AG04450 (cell line): ENCODE measurements around the gene WDTC1. TPM values are rescaled to one million over a fixed set of nuclear protein-coding genes. Genes with fewer than 3 reads are reported as not detected.
"Not testable (repeated sequence)": the region's sequence is repeated elsewhere in the genome, so short reads cannot be mapped to it uniquely, and the experiment has no call there.

Experiments used
- CTCF ChIA-PET: fragments of 300-600, 350-600 bp; formaldehyde crosslinking; extraction: SDS; loops from one replicate; lab custom pipeline; 2022; ENCODE audit warnings: antibody characterized with exemption, inconsistent platforms; lab: Charles Lee
- POLR2A ChIA-PET: fragments of 350-600 bp; formaldehyde crosslinking; extraction: SDS; loops from one replicate; lab custom pipeline; 2021; ENCODE audit warnings: antibody characterized with exemption, inconsistent platforms; lab: Yijun Ruan, JAX
- DNase-seq: peaks from one replicate; pipeline ENCODE4 v3.0.0-alpha.2; 2011; ENCODE audit warnings: low read depth, low spot score
- H3K27ac ChIP-seq: one replicate; pipeline ENCODE4 v1.5.1; 2012; ENCODE audit warnings: low read depth, low read length, control low read depth
- H3K27me3 ChIP-seq: one replicate; pipeline ENCODE4 v1.6.0; 2012; ENCODE audit warnings: low read length; ENCODE audit not compliant: control insufficient read depth, insufficient read depth
- H3K4me3 ChIP-seq: 2 replicates; pipeline ENCODE4 v1.5.1; 2011; ENCODE audit warnings: mild to moderate bottlenecking, low read depth, low read length, control low read depth
- H3K9me3 ChIP-seq: 2 replicates; pipeline ENCODE4 v1.5.1; 2012; ENCODE audit warnings: low read length; ENCODE audit not compliant: control insufficient read depth, insufficient read depth
- CTCF ChIP-seq: IDR thresholded peaks from 2 replicates; pipeline ENCODE4 v1.5.1; 2011; ENCODE audit warnings: low read depth, low read length, control low read depth, inconsistent platforms
- polyA minus RNA-seq: library from RNA; depleted of rRNA, polyadenylated mRNA; stranded (reverse); fragments of >200 nt; gene quantifications from 2 replicates; pipeline ENCODE4 v1.2.3, GENCODE V29; 2011; rRNA and poly(A)+ RNA removed
- polyA plus RNA-seq: library from polyadenylated mRNA; depleted of rRNA; stranded (reverse); fragments of >200 nt; gene quantifications from 2 replicates; pipeline ENCODE4 v1.2.3, GENCODE V29; 2011; rRNA removed

The WDTC1 gene
- 7.1 and 9.2 TPM in 2 replicates for polyA plus RNA-seq
- 10.3 and 14.3 TPM in 2 replicates for polyA minus RNA-seq

- H3K27me3 ChIP-seq, result no peaks in the 10 kb centered on the region
- ChIA-PET CTCF (interaction anchor here (0.6 to 1.5 kb wide), 4 partner anchors 38 to 182 kb away, joined by 3 to 4 read pairs (median 3); no protein-coding TSS in a partner anchor), POLR2A (interaction anchor here (0.6 to 1.3 kb wide), 8 partner anchors 64 to 395 kb away, joined by 3 to 10 read pairs (median 4); partner anchors contain the start of gene SLC9A1)
- H3K4me3 ChIP-seq, result peak within 1 kb of the TSS; percentile 72
- H3K9me3 ChIP-seq, result no peaks in the 10 kb centered on the region
- TF ChIP-seq CTCF, result no peak
- H3K27ac ChIP-seq, result peak within 1 kb of the TSS; percentile 11
- DNase-seq, result peak; percentile 92
These were observed at the start of gene WDTC1 for GRCh38 chr1:27234049-27234882. WDTC1 (plus strand) TSS chr1:27234632; CDS start chr1:27261055, 26,423 bp downstream.

GRCh38 chr1:27184665-27185064, 49.8 kb upstream of the WDTC1 start:
- H3K9me3 ChIP-seq, result peaks cover 15% of the 10 kb centered on the region
- H3K27ac ChIP-seq, H3K4me3 ChIP-seq, POLR2A ChIA-PET, DNase-seq, H3K27me3 ChIP-seq: not testable (repeated sequence)
- CTCF ChIA-PET, result interaction anchor here (0.5 kb wide), 1 partner anchor 13 kb away, joined by 3 read pairs; no protein-coding TSS in a partner anchor

GRCh38 chr1:27192039-27192529, 42.3 kb upstream of the WDTC1 start:
- no peaks in the 10 kb centered on the region for H3K27me3 ChIP-seq
- no peak overlapping the region for H3K4me3 ChIP-seq
- CTCF ChIA-PET, result interaction anchor here (0.6 kb wide), 1 partner anchor 101 kb away, joined by 4 read pairs; no protein-coding TSS in a partner anchor
- no peak for TF ChIP-seq CTCF
- POLR2A ChIA-PET, result no interaction called here
- H3K9me3 ChIP-seq, result no peaks in the 10 kb centered on the region
- H3K27ac ChIP-seq, result no peak overlapping the region
- DNase-seq, result no peak

- Histone ChIP-seq H3K4me3 (no peak overlapping the region), H3K9me3 (no peaks in the 10 kb centered on the region), H3K27me3 (no peaks in the 10 kb centered on the region), H3K27ac (no peak overlapping the region)
- DNase-seq, result no peak
- ChIA-PET POLR2A (no interaction called here), CTCF (interaction anchor here (0.6 kb wide), 1 partner anchor 106 kb away, joined by 4 read pairs; no protein-coding TSS in a partner anchor)
- no peak for TF ChIP-seq CTCF
These were observed 41.2 kb upstream of the WDTC1 start for GRCh38 chr1:27193194-27193593.

- ChIA-PET POLR2A (no interaction called here), CTCF (interaction anchor here (0.6 kb wide), 2 partner anchors 97 to 236 kb away, joined by 3 to 6 read pairs; no protein-coding TSS in a partner anchor)
These were observed 33.1 kb upstream of the WDTC1 start for GRCh38 chr1:27201295-27201694.

More at GRCh38 chr1:27201295-27201694, 33.1 kb upstream of the WDTC1 start:
- Histone ChIP-seq H3K4me3 (no peak overlapping the region), H3K27ac (no peak overlapping the region), H3K27me3 (peaks cover 9% of the 10 kb centered on the region), H3K9me3 (peaks cover 2% of the 10 kb centered on the region; the same call in 1 of the 2 replicates)
- TF ChIP-seq CTCF, result no peak
- DNase-seq, result no peak
